IPS-18a (cell line): Measurements from ENCODE around the gene TTLL11.

Experiments
- H3K27ac ChIP-seq: one replicate; pipeline ENCODE4 v1.5.1; 2013; ENCODE audit warnings: low read length
- H3K27me3 ChIP-seq: one replicate; pipeline ENCODE4 v1.6.1; 2013; ENCODE audit warnings: mild to moderate bottlenecking, low read length; ENCODE audit not compliant: control insufficient read depth, insufficient read depth
- H3K36me3 ChIP-seq: one replicate; pipeline ENCODE4 v1.6.1; 2013; ENCODE audit warnings: low read depth, low read length; ENCODE audit not compliant: control insufficient read depth
- H3K4me1 ChIP-seq: one replicate; pipeline ENCODE4 v1.6.1; 2013; ENCODE audit warnings: low read depth, low read length; ENCODE audit not compliant: control insufficient read depth
- H3K4me3 ChIP-seq: one replicate; pipeline ENCODE4 v1.5.1; 2013; ENCODE audit warnings: low read length
- H3K9ac ChIP-seq: one replicate; pipeline ENCODE4 v1.6.1; 2013; ENCODE audit warnings: mild to moderate bottlenecking, low read length, moderate library complexity
- H3K9me3 ChIP-seq: one replicate; pipeline ENCODE4 v1.6.1; 2013; ENCODE audit warnings: low read depth, low read length; ENCODE audit not compliant: control insufficient read depth

Gene TTLL11

DNA sequence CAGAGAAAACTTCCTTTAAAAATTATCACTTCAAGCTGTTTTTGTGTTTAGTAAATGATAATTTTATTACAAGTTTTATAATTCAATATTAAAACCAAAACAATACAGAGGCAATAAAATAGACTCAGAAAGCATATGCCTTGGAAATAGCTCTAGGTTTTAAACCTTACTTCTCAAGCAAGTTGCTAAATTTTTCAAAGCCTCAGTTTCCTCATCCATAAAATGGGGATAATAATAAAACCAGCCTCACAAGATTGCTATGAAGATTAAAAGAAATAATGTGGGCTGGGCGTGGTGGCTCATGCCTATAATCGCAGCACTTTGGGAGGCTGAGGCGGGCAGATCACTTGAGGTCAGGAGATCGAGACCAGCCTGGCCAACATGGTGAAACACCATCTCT, 62.8 kb downstream of the TTLL11 start:
- no peak overlapping the region for H3K9ac ChIP-seq
- H3K36me3 ChIP-seq = no peaks in the 10 kb centered on the region
- H3K9me3 ChIP-seq = no peaks in the 10 kb centered on the region
- no peaks in the 10 kb centered on the region for H3K27me3 ChIP-seq
- H3K4me1 ChIP-seq = no peaks in the 10 kb centered on the region
- H3K27ac ChIP-seq = no peak overlapping the region
- H3K4me3 ChIP-seq = no peak overlapping the region

DNA sequence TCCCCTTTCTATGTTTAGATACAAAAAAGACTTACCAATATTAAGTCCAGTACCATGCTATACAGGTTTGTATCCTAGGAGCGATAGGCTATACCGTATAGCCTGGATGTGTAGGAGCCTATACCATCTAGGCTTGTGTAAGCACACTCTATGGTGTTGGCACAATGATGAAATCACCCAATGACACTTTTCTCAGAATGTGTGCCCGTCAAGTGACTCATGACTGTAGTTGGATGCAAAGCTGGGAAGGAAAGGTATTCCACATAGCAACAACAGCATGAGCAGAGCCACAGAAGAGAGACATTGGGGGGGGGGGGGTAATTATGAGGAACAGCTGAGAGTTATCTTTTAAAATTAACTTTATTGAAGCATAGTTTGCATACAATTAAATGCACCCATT, 63.2 kb downstream of the TTLL11 start:
- no peak overlapping the region for H3K27ac ChIP-seq
- no peaks in the 10 kb centered on the region for H3K4me1 ChIP-seq
- H3K27me3 ChIP-seq = no peaks in the 10 kb centered on the region
- no peak overlapping the region for H3K4me3 ChIP-seq
- H3K36me3 ChIP-seq = no peaks in the 10 kb centered on the region
- no peak overlapping the region for H3K9ac ChIP-seq
- no peaks in the 10 kb centered on the region for H3K9me3 ChIP-seq

DNA sequence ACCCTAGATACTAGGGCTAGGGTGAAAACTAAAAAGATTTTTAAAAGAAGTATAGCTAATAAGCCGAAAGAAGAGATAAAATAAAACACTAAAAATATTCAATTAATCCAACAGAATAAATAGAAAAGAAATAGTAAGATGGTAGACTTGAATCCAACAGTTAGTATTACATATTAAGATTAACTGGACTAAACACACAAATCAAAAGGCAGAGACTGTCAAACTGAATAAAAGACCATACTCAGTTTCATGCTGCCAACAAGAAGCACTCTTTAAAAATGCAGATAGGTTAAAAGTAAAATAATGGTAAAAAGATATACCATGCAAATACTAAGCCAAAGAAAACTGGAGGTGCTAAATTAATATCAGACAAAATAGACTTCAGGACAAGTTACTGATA, 65.0 kb downstream of the TTLL11 start:
- H3K36me3 ChIP-seq = no peaks in the 10 kb centered on the region
- H3K27me3 ChIP-seq = no peaks in the 10 kb centered on the region
- no peak overlapping the region for H3K27ac ChIP-seq
- no peaks in the 10 kb centered on the region for H3K4me1 ChIP-seq
- no peak overlapping the region for H3K9ac ChIP-seq
- no peak overlapping the region for H3K4me3 ChIP-seq
- H3K9me3 ChIP-seq = no peaks in the 10 kb centered on the region

DNA sequence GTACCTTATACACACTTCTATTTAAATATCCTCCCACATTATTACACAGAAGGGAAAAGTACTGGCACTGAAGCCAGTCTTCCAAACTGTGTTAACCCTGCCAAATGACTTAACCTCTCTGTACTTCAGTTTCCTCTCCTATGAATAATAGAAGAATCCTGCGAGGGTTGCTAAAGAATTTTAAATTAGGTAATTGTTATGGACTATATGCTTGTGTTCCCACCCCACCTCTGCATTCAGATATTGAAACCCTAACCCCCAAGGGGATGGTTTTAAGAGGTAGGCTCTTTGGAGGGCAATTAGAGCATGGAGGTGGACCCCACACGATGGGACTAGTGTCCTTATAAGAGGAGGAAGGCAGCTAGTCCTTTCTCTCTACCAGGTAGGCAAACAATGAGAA, 72.7 kb downstream of the TTLL11 start:
- Histone ChIP-seq H3K27ac (no peak overlapping the region), H3K4me1 (peaks cover 36% of the 10 kb centered on the region), H3K4me3 (no peak overlapping the region), H3K9me3 (no peaks in the 10 kb centered on the region), H3K36me3 (no peaks in the 10 kb centered on the region), H3K27me3 (no peaks in the 10 kb centered on the region), H3K9ac (no peak overlapping the region)

DNA sequence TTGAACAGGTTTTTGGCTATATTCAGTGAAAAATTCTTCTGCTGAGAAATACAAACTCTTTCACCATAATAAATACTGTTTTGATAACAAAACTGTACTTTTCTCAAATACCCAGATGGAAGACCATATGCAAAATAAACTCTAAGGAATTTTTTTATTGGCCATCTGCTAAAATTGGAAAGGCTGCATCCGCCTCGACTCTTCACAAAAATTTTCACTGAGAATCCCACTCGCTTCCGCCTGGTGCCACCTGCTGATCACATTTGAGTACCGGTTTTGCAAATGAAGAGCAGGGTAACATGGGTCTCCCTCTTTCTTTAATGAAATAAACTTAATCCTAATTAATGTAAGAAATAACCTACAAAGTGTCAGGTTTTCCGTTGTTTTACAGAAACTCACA, 76.4 kb downstream of the TTLL11 start:
- Histone ChIP-seq H3K27me3 (no peaks in the 10 kb centered on the region), H3K9me3 (no peaks in the 10 kb centered on the region), H3K9ac (no peak overlapping the region), H3K27ac (no peak overlapping the region), H3K4me3 (no peak overlapping the region), H3K4me1 (peaks cover 36% of the 10 kb centered on the region), H3K36me3 (no peaks in the 10 kb centered on the region)

DNA sequence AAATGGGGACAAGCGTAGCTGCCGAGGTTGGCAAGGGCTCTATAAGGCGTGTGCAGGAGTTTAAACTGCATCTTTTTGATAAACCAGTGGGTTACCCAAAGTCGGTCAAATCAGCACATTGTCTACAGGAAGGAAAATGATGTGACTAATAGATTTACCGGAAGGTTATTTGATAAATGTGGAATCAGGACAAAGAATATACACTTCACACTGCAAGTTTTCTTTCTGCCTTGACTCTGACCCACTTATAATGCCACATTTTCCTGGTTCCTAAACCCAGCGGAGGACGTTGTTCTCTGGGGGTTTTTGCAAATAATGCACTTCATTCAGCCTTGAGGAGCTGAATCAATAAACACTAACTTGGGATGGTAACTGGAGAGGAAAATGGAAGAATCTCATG, 76.8 kb downstream of the TTLL11 start:
- Histone ChIP-seq H3K27me3 (no peaks in the 10 kb centered on the region), H3K4me3 (no peak overlapping the region), H3K9me3 (no peaks in the 10 kb centered on the region), H3K4me1 (peaks cover 33% of the 10 kb centered on the region), H3K9ac (no peak overlapping the region), H3K27ac (no peak overlapping the region), H3K36me3 (no peaks in the 10 kb centered on the region)

GRCh38 chr9:122015170-122015821, 77.8 kb downstream of the TTLL11 start:
- Histone ChIP-seq H3K27ac (no peak overlapping the region), H3K36me3 (no peaks in the 10 kb centered on the region)

GRCh38 chr9:122011818-122012498, 81.2 kb downstream of the TTLL11 start:
- H3K4me1 ChIP-seq = peaks cover 16% of the 10 kb centered on the region
- H3K4me3 ChIP-seq = no peak overlapping the region
- no peaks in the 10 kb centered on the region for H3K27me3 ChIP-seq
- H3K27ac ChIP-seq = no peak overlapping the region
- H3K9ac ChIP-seq = no peak overlapping the region
- no peaks in the 10 kb centered on the region for H3K36me3 ChIP-seq
- no peaks in the 10 kb centered on the region for H3K9me3 ChIP-seq

More at GRCh38 chr9:122015170-122015821, 77.8 kb downstream of the TTLL11 start:
- Histone ChIP-seq H3K4me1 (peaks cover 23% of the 10 kb centered on the region), H3K9ac (no peak overlapping the region), H3K4me3 (no peak overlapping the region), H3K27me3 (no peaks in the 10 kb centered on the region), H3K9me3 (no peaks in the 10 kb centered on the region)

DNA sequence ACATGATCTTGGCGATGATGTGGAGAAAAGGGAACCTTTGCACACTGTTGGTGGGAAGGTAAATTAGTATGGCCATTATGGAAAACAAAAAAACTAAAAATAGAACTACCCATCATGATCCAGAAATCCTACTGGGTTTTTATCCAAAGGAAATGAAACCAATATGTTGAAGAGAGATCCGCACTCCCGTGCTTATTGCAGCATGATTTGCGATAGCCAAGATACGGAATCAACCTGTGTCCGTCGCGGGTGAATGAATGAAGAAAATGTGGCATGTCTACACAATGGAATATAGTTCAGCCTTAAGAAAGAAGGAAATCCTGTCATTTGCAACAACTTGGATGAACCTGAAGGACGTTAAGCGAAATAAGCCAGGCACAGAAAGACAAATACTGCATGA, 84.5 kb downstream of the TTLL11 start:
- no peaks in the 10 kb centered on the region for H3K36me3 ChIP-seq
- no peaks in the 10 kb centered on the region for H3K4me1 ChIP-seq
- no peak overlapping the region for H3K9ac ChIP-seq
- no peak overlapping the region for H3K4me3 ChIP-seq
- no peak overlapping the region for H3K27ac ChIP-seq
- H3K27me3 ChIP-seq = peaks cover 4% of the 10 kb centered on the region
- H3K9me3 ChIP-seq = no peaks in the 10 kb centered on the region

DNA sequence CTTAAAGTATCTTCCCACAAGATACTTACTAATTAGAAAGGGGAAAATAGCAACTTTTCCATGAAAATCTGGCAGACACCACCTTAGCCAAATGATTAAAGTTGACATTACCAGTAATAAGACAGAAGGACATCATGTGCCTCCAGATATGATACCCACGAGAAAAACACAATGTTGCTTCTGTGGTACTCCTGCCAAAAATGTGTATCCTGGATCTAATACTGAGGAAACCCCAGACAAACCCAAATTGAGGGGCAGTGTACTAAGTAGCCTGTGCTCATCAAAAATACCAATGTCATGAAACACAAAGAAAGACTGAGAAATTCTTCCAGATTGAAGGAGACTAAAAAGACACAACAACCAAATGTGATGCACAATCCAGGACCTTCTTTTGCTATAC, 85.3 kb downstream of the TTLL11 start:
- Histone ChIP-seq H3K9ac (no peak overlapping the region), H3K4me1 (no peaks in the 10 kb centered on the region), H3K9me3 (no peaks in the 10 kb centered on the region), H3K36me3 (no peaks in the 10 kb centered on the region), H3K27me3 (peaks cover 10% of the 10 kb centered on the region), H3K27ac (no peak overlapping the region), H3K4me3 (no peak overlapping the region)

DNA sequence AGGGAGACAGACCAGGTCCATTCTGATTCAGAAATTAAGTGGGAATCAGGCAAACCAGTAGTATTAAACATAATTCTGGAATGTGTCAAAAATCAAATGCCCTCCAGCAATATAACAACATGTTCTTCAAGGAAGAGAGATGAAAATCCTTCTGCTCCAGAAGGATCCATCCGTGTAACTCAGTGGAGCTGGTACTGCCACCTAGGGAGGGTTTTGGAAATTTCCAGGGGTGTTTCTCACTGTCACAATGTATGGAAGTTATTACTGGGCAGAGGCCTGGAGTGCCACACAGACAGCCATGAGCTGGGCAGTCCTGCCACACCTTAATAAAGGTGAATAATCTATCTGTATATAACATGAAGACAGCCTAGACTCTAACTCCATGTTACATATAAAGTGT, 87.5 kb downstream of the TTLL11 start:
- peaks cover 9% of the 10 kb centered on the region for H3K4me1 ChIP-seq
- no peak overlapping the region for H3K4me3 ChIP-seq
- H3K9me3 ChIP-seq = no peaks in the 10 kb centered on the region
- peaks cover 31% of the 10 kb centered on the region for H3K27me3 ChIP-seq
- H3K27ac ChIP-seq = no peak overlapping the region
- no peaks in the 10 kb centered on the region for H3K36me3 ChIP-seq
- H3K9ac ChIP-seq = no peak overlapping the region

DNA sequence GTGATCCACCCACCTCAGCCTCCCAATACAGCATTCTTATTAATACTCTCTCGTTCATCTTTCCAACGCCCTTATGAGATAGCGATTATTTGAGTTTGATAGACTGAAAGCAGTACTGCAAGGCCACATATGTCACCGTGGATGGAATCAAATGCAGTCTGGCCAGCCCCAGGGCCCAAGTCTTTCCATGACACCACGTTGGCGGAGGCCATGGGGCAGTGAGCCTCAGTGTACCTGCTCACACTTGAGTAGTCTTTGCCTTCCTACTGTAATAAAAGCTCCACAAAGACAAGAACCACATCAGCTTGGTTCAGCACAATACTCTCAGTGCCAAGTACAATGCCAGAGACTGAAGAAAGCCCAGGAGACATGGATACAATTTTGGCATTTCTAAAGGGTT, 88.5 kb downstream of the TTLL11 start:
- Histone ChIP-seq H3K36me3 (no peaks in the 10 kb centered on the region), H3K9ac (no peak overlapping the region), H3K4me3 (no peak overlapping the region), H3K27me3 (peaks cover 40% of the 10 kb centered on the region), H3K9me3 (no peaks in the 10 kb centered on the region), H3K27ac (no peak overlapping the region), H3K4me1 (peaks cover 9% of the 10 kb centered on the region)
